ENCODE measurements around the gene MTMR1. TPM values are rescaled to one million over a fixed set of nuclear protein-coding genes. Genes with fewer than 3 reads are reported as not detected.

MTMR1 gene
- polyA plus RNA-seq, 1 donor from 2014 or later, result 34.7 TPM

DNA sequence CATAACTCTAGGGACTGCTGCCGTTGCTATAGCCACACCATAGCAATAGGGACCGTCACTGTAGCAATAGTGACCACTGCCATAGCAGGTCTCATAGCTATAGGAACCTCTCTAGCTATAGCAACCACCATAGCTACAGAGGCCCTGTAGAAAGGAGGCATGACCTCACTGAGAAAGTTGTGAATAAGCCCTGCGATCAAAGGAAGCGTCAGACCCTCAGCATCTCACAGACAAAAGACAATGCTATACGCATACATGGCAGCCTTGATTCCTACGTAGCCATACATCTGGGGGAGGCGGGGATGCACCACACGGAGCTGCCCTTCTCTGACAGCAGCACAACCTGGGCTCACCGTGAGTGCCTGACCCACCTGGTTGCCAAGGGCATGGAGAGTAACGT lies 88.5 kb downstream of the MTMR1 start:
- Histone ChIP-seq H3K9me3 (ENCODE audit: low read length) (no peaks in the 10 kb centered on the region), H4K20me1 (ENCODE audit: insufficient read depth) (no peaks in the 10 kb centered on the region), H3K27ac (ENCODE audit: low read length) (no peak overlapping the region), H3K4me3 (ENCODE audit: low read length) (no peak overlapping the region), H3K27me3 (ENCODE audit: insufficient read depth, low read depth, low read length) (no peaks in the 10 kb centered on the region), H2AFZ (ENCODE audit: low read depth, low read length) (no peak overlapping the region), H3K79me2 (replicated peaks; ENCODE audit: insufficient read depth, low read length) (no peaks in the 10 kb centered on the region), H3F3A (ENCODE audit: insufficient read depth, low read length, poor library complexity, severe bottlenecking) (no peaks in the 10 kb centered on the region), H3K9me2 (ENCODE audit: insufficient read depth, low read length) (no peaks in the 10 kb centered on the region), H3K36me3 (ENCODE audit: insufficient read depth, low read length) (no peaks in the 10 kb centered on the region), H3K9ac (ENCODE audit: low read length) (no peak overlapping the region), H3K4me2 (ENCODE audit: low read length) (no peak overlapping the region)
- TF ChIP-seq EZH2 (IDR thresholded peaks at IDR 0.05; ENCODE audit: borderline replicate concordance, insufficient read depth, low read length, poor library complexity, severe bottlenecking) (no peak), MXI1 (conservative IDR thresholded peaks at IDR 0.05; ENCODE audit: poor library complexity, severe bottlenecking) (no peak), RAD21 (conservative IDR thresholded peaks at IDR 0.05) (no peak), TAF1 (IDR thresholded peaks at IDR 0.05; ENCODE audit: low read depth) (no peak), SMC3 (conservative IDR thresholded peaks at IDR 0.05; ENCODE audit: poor library complexity) (no peak), EP300 (conservative IDR thresholded peaks at IDR 0.05; ENCODE audit: poor library complexity, severe bottlenecking) (no peak), POLR2AphosphoS5 (IDR thresholded peaks at IDR 0.05) (no peak)
- TF ChIP-seq, protein P1, sequence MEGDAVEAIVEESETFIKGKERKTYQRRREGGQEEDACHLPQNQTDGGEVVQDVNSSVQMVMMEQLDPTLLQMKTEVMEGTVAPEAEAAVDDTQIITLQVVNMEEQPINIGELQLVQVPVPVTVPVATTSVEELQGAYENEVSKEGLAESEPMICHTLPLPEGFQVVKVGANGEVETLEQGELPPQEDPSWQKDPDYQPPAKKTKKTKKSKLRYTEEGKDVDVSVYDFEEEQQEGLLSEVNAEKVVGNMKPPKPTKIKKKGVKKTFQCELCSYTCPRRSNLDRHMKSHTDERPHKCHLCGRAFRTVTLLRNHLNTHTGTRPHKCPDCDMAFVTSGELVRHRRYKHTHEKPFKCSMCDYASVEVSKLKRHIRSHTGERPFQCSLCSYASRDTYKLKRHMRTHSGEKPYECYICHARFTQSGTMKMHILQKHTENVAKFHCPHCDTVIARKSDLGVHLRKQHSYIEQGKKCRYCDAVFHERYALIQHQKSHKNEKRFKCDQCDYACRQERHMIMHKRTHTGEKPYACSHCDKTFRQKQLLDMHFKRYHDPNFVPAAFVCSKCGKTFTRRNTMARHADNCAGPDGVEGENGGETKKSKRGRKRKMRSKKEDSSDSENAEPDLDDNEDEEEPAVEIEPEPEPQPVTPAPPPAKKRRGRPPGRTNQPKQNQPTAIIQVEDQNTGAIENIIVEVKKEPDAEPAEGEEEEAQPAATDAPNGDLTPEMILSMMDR (IDR thresholded peaks at IDR 0.05; ENCODE audit: poor library complexity, severe bottlenecking), result no peak
- TF ChIP-seq, protein P2, sequence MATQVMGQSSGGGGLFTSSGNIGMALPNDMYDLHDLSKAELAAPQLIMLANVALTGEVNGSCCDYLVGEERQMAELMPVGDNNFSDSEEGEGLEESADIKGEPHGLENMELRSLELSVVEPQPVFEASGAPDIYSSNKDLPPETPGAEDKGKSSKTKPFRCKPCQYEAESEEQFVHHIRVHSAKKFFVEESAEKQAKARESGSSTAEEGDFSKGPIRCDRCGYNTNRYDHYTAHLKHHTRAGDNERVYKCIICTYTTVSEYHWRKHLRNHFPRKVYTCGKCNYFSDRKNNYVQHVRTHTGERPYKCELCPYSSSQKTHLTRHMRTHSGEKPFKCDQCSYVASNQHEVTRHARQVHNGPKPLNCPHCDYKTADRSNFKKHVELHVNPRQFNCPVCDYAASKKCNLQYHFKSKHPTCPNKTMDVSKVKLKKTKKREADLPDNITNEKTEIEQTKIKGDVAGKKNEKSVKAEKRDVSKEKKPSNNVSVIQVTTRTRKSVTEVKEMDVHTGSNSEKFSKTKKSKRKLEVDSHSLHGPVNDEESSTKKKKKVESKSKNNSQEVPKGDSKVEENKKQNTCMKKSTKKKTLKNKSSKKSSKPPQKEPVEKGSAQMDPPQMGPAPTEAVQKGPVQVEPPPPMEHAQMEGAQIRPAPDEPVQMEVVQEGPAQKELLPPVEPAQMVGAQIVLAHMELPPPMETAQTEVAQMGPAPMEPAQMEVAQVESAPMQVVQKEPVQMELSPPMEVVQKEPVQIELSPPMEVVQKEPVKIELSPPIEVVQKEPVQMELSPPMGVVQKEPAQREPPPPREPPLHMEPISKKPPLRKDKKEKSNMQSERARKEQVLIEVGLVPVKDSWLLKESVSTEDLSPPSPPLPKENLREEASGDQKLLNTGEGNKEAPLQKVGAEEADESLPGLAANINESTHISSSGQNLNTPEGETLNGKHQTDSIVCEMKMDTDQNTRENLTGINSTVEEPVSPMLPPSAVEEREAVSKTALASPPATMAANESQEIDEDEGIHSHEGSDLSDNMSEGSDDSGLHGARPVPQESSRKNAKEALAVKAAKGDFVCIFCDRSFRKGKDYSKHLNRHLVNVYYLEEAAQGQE (IDR thresholded peaks at IDR 0.05; ENCODE audit: borderline replicate concordance), result no peak

GRCh38 chrX:150790021-150790420 lies 96.8 kb downstream of the MTMR1 start:
- Histone ChIP-seq H3K4me3 (ENCODE audit: low read length) (no peak overlapping the region), H3K27me3 (ENCODE audit: insufficient read depth, low read depth, low read length) (no peaks in the 10 kb centered on the region), H3K9ac (ENCODE audit: low read length) (no peak overlapping the region), H3F3A (ENCODE audit: insufficient read depth, low read length, poor library complexity, severe bottlenecking) (no peaks in the 10 kb centered on the region), H2AFZ (ENCODE audit: low read depth, low read length) (no peak overlapping the region), H4K20me1 (ENCODE audit: insufficient read depth) (no peaks in the 10 kb centered on the region), H3K36me3 (ENCODE audit: insufficient read depth, low read length) (no peaks in the 10 kb centered on the region), H3K4me2 (ENCODE audit: low read length) (no peak overlapping the region), H3K9me2 (ENCODE audit: insufficient read depth, low read length) (no peaks in the 10 kb centered on the region), H3K27ac (ENCODE audit: low read length) (no peak overlapping the region), H3K79me2 (replicated peaks; ENCODE audit: insufficient read depth, low read length) (no peaks in the 10 kb centered on the region), H3K9me3 (ENCODE audit: low read length) (no peaks in the 10 kb centered on the region)
- TF ChIP-seq POLR2AphosphoS5 (IDR thresholded peaks at IDR 0.05) (no peak), MXI1 (conservative IDR thresholded peaks at IDR 0.05; ENCODE audit: poor library complexity, severe bottlenecking) (no peak), TAF1 (IDR thresholded peaks at IDR 0.05; ENCODE audit: low read depth) (no peak), RAD21 (conservative IDR thresholded peaks at IDR 0.05) (no peak), EZH2 (IDR thresholded peaks at IDR 0.05; ENCODE audit: borderline replicate concordance, insufficient read depth, low read length, poor library complexity, severe bottlenecking) (no peak), EP300 (conservative IDR thresholded peaks at IDR 0.05; ENCODE audit: poor library complexity, severe bottlenecking) (no peak), SMC3 (conservative IDR thresholded peaks at IDR 0.05; ENCODE audit: poor library complexity) (no peak)
- TF ChIP-seq, protein P1 (IDR thresholded peaks at IDR 0.05; ENCODE audit: poor library complexity, severe bottlenecking), result no peak
- TF ChIP-seq, protein P2 (IDR thresholded peaks at IDR 0.05; ENCODE audit: borderline replicate concordance), result no peak

Data from neural cell (in vitro differentiated cells).